Activated CD4-positive, alpha-beta T cell treated with anti-CD3 and anti-CD28 coated beads for 36 hours (primary cell): ENCODE results near the gene SPNS2. TPM values are rescaled to one million over a fixed set of nuclear protein-coding genes. Genes with fewer than 3 reads are reported as not detected.

Experiments
- ATAC-seq: fragments of 200-7000 bp; cut with Tn5 transposase; one replicate; pipeline ENCODE4 v1.10.0; 2021; ENCODE audit warnings: mild to moderate bottlenecking, moderate library complexity
- CTCF ChIA-PET: fragments of 350-600 bp; sonication (Branson Sonifier 250); formaldehyde crosslinking; loops from one replicate; lab custom pipeline; 2021; ENCODE audit warnings: antibody characterized with exemption; lab: Charles Lee
- POLR2A ChIA-PET: fragments of 350-600 bp; sonication (Branson Sonifier 250); formaldehyde crosslinking; loops from one replicate; lab custom pipeline; 2021; ENCODE audit warnings: antibody characterized with exemption, inconsistent platforms; lab: Charles Lee
- DNase-seq: peaks from one replicate; pipeline ENCODE4 v3.0.0-alpha.2; 2020
- H3K27ac Mint-ChIP-seq: one replicate; pipeline ENCODE4 v1.8.0; 2021; ENCODE audit warnings: mixed read lengths
- H3K27me3 Mint-ChIP-seq: one replicate; pipeline ENCODE4 v1.8.0; 2021; ENCODE audit warnings: mixed read lengths
- H3K36me3 Mint-ChIP-seq: one replicate; pipeline ENCODE4 v1.8.0; 2021; ENCODE audit warnings: low read depth, mixed read lengths
- H3K4me1 Mint-ChIP-seq: one replicate; pipeline ENCODE4 v1.8.0; 2021; ENCODE audit warnings: mixed read lengths
- H3K4me3 Mint-ChIP-seq: one replicate; pipeline ENCODE4 v1.8.0; 2021; ENCODE audit warnings: mild to moderate bottlenecking, moderate library complexity, mixed read lengths
- H3K9me3 Mint-ChIP-seq: one replicate; pipeline ENCODE4 v1.8.0; 2021; ENCODE audit warnings: low read depth, mixed read lengths
- intact Hi-C, 2 experiments: fragments of 100-400 bp; cut with DNase I in 1 of 2; cut with micrococcal nuclease in 1 of 2; formaldehyde crosslinking; loops; one replicate each; pipeline versions ENCODE4 v1.14.2 to v1.15.1; 2022 to 2024; cut with DNase I, micrococcal nuclease
- total RNA-seq, 2 experiments: library from RNA; stranded (reverse); gene quantifications; one replicate each; pipeline ENCODE4 v1.2.3, GENCODE V29; 2021

SPNS2 gene
- total RNA-seq, 2 experiments from 2014 or later = 0.07 to 0.37 TPM

GRCh38 chr17:4555873-4556759 is 57.4 kb downstream of the SPNS2 start:
- Mint-ChIP-seq H3K4me1 (peaks cover 22% of the 10 kb centered on the region), H3K36me3 (peaks cover 28% of the 10 kb centered on the region), H3K4me3 (peak overlapping the region; percentile 93), H3K27me3 (no peaks in the 10 kb centered on the region), H3K9me3 (no peaks in the 10 kb centered on the region), H3K27ac (peak overlapping the region; percentile 96)
- ChIA-PET POLR2A (interaction anchor here (0.6 to 1.0 kb wide), 3 partner anchors 7 to 228 kb away, joined by 3 to 5 read pairs (median 3); no protein-coding TSS in a partner anchor), CTCF (interaction anchor here (0.7 to 1.3 kb wide), 7 partner anchors 10 to 241 kb away, joined by 3 to 7 read pairs (median 3); no protein-coding TSS in a partner anchor)
- no peak for ATAC-seq
- DNase-seq = no peak
- intact Hi-C loops = loop anchor here (1.0 to 5.0 kb wide), 5 partner anchors 7 to 413 kb away; partner anchors contain the start of genes ANKFY1 (in 1 of the 2), CYB5D2 (in 1 of the 2), PELP1 (in 1 of the 2) and UBE2G1 (in 1 of the 2)

- Mint-ChIP-seq H3K36me3 (peaks cover 24% of the 10 kb centered on the region), H3K4me1 (peaks cover 26% of the 10 kb centered on the region), H3K9me3 (no peaks in the 10 kb centered on the region), H3K4me3 (no peak overlapping the region), H3K27ac (no peak overlapping the region), H3K27me3 (no peaks in the 10 kb centered on the region)
- ATAC-seq (no peak), DNase-seq (no peak)
- POLR2A ChIA-PET = interaction anchor here (0.6 kb wide), 1 partner anchor 227 kb away, joined by 3 read pairs; no protein-coding TSS in a partner anchor
- CTCF ChIA-PET = interaction anchor here (0.6 to 1.3 kb wide), 4 partner anchors 9 to 62 kb away, joined by 3 to 7 read pairs (median 4); no protein-coding TSS in a partner anchor
- intact Hi-C loops = loop anchor here in 1 of 2 experiments (5.0 kb wide), 2 partner anchors 190 to 295 kb away; partner anchors contain the start of genes ANKFY1 and UBE2G1
These were observed 58.3 kb downstream of the SPNS2 start for GRCh38 chr17:4556996-4557395.

GRCh38 chr17:4557626-4558346 is 59.1 kb downstream of the SPNS2 start:
- ChIA-PET POLR2A (no interaction called here), CTCF (interaction anchor here (0.6 to 1.3 kb wide), 4 partner anchors 9 to 61 kb away, joined by 3 to 7 read pairs (median 4); no protein-coding TSS in a partner anchor)
- no peak overlapping the region for H3K4me3 Mint-ChIP-seq
- peaks cover 17% of the 10 kb centered on the region for H3K36me3 Mint-ChIP-seq
- DNase-seq (no peak), ATAC-seq (no peak)
- intact Hi-C loops = loop anchor here in 1 of 2 experiments (5.0 kb wide), 2 partner anchors 190 to 295 kb away; partner anchors contain the start of genes ANKFY1 and UBE2G1
- H3K9me3 Mint-ChIP-seq = no peaks in the 10 kb centered on the region
- H3K27ac Mint-ChIP-seq = no peak overlapping the region
- H3K4me1 Mint-ChIP-seq = peaks cover 34% of the 10 kb centered on the region
- no peaks in the 10 kb centered on the region for H3K27me3 Mint-ChIP-seq

GRCh38 chr17:4558347-4558971 is 59.8 kb downstream of the SPNS2 start:
- POLR2A ChIA-PET = no interaction called here

GRCh38 chr17:4559139-4559791 is 60.6 kb downstream of the SPNS2 start:
- H3K4me1 Mint-ChIP-seq = peaks cover 38% of the 10 kb centered on the region
- H3K27me3 Mint-ChIP-seq = no peaks in the 10 kb centered on the region
- intact Hi-C loops = loop anchor here in 1 of 2 experiments (5.0 kb wide), 2 partner anchors 192 to 297 kb away; partner anchors contain the start of genes ANKFY1 and UBE2G1
- peaks cover 8% of the 10 kb centered on the region for H3K36me3 Mint-ChIP-seq
- POLR2A ChIA-PET = interaction anchor here (0.6 kb wide), 1 partner anchor 231 kb away, joined by 3 read pairs; no protein-coding TSS in a partner anchor
- peaks cover 2% of the 10 kb centered on the region for H3K9me3 Mint-ChIP-seq
- no peak for DNase-seq
- H3K27ac Mint-ChIP-seq = no peak overlapping the region
- ATAC-seq = no peak
- CTCF ChIA-PET = interaction anchor here (1.0 kb wide), 1 partner anchor 66 kb away, joined by 4 read pairs; no protein-coding TSS in a partner anchor
- no peak overlapping the region for H3K4me3 Mint-ChIP-seq

More at GRCh38 chr17:4558347-4558971, 59.8 kb downstream of the SPNS2 start:
- no peak for DNase-seq
- intact Hi-C loops = loop anchor here in 1 of 2 experiments (5.0 kb wide), 2 partner anchors 191 to 296 kb away; partner anchors contain the start of genes ANKFY1 and UBE2G1
- Mint-ChIP-seq H3K4me1 (peaks cover 40% of the 10 kb centered on the region), H3K27ac (no peak overlapping the region), H3K9me3 (no peaks in the 10 kb centered on the region), H3K4me3 (no peak overlapping the region), H3K36me3 (peaks cover 16% of the 10 kb centered on the region), H3K27me3 (no peaks in the 10 kb centered on the region)
- CTCF ChIA-PET = interaction anchor here (1.0 kb wide), 1 partner anchor 67 kb away, joined by 4 read pairs; no protein-coding TSS in a partner anchor
- no peak for ATAC-seq

- intact Hi-C loops = loop anchor here (5.0 to 10.0 kb wide), 4 partner anchors 193 to 382 kb away; partner anchors contain the start of genes ANKFY1 (in 1 of the 2), C17orf114 (in 1 of the 2), PLD2 (in 1 of the 2) and RNF167 (in 1 of the 2)
- Mint-ChIP-seq H3K4me1 (peaks cover 36% of the 10 kb centered on the region), H3K27me3 (no peaks in the 10 kb centered on the region), H3K4me3 (no peak overlapping the region), H3K27ac (no peak overlapping the region), H3K9me3 (peaks cover 2% of the 10 kb centered on the region), H3K36me3 (peaks cover 3% of the 10 kb centered on the region)
- no peak for ATAC-seq
- POLR2A ChIA-PET = interaction anchor here (0.6 kb wide), 1 partner anchor 230 kb away, joined by 3 read pairs; no protein-coding TSS in a partner anchor
- DNase-seq = no peak
- CTCF ChIA-PET = no interaction called here
These were observed 61.3 kb downstream of the SPNS2 start for GRCh38 chr17:4559966-4560365.

- DNase-seq (no peak), ATAC-seq (no peak)
- Mint-ChIP-seq H3K27me3 (no peaks in the 10 kb centered on the region), H3K27ac (peak within 1 kb of the TSS; percentile 5), H3K4me1 (peaks cover 39% of the 10 kb centered on the region), H3K9me3 (peaks cover 2% of the 10 kb centered on the region), H3K4me3 (no peak within 1 kb of the TSS), H3K36me3 (no peaks in the 10 kb centered on the region)
- ChIA-PET POLR2A (no interaction called here), CTCF (no interaction called here)
- intact Hi-C loops = loop anchor here (5.0 to 10.0 kb wide), 2 partner anchors 244 to 382 kb away; partner anchors contain the start of genes C17orf114 (in 1 of the 2), PLD2 (in 1 of the 2), RNF167 (in 1 of the 2) and SLC25A11 (in 1 of the 2)
These were observed 61.7 kb downstream of the SPNS2 start, which contains the start of gene GGT6 for GRCh38 chr17:4560421-4560820. Gene GGT6 (minus strand): TSS chr17:4560577. CDS start chr17:4560521, 56 bp downstream.

- Mint-ChIP-seq H3K36me3 (no peaks in the 10 kb centered on the region), H3K4me1 (peaks cover 39% of the 10 kb centered on the region), H3K4me3 (no peak overlapping the region), H3K27ac (peak overlapping the region; percentile 5), H3K27me3 (no peaks in the 10 kb centered on the region), H3K9me3 (peaks cover 2% of the 10 kb centered on the region)
- POLR2A ChIA-PET = no interaction called here
- ATAC-seq = no peak
- intact Hi-C loops = loop anchor here (5.0 to 10.0 kb wide), 2 partner anchors 244 to 381 kb away; partner anchors contain the start of genes C17orf114 (in 1 of the 2), PLD2 (in 1 of the 2), RNF167 (in 1 of the 2) and SLC25A11 (in 1 of the 2)
- no peak for DNase-seq
- CTCF ChIA-PET = no interaction called here
These were observed 62.2 kb downstream of the SPNS2 start for GRCh38 chr17:4560837-4561256.
